HepG2 (cell line): Measurements from ENCODE around the gene PLEKHO1. TPM values are rescaled to one million over a fixed set of nuclear protein-coding genes. Genes with fewer than 3 reads are reported as not detected.

Experiments
- ATAC-seq: fragments of 200-7000 bp; cut with Tn5 transposase; 3 replicates; pipeline ENCODE4 v1.9.1; 2020; ENCODE audit warnings: mild to moderate bottlenecking, moderate library complexity
- BruUV-seq: library from RNA; stranded (reverse); fragments of 400-500 nt; replicated peaks from 2 replicates; lab custom pipeline; 2021; lab: Mats Ljungman, UMichigan
- CTCF ChIA-PET: fragments of 300-600 bp; formaldehyde crosslinking; extraction: SDS; loops from one replicate; lab custom pipeline; 2021; ENCODE audit warnings: low total read pairs, inconsistent platforms, low intra/inter-chr PET ratio; lab: Yijun Ruan, JAX
- POLR2A ChIA-PET: fragments of 350-600 bp; sonication (Branson Sonifier 250); formaldehyde crosslinking; loops from one replicate; lab custom pipeline; 2020; ENCODE audit warnings: antibody characterized with exemption, inconsistent platforms; lab: Yijun Ruan, JAX
- DNase-seq: peaks from one replicate; pipeline ENCODE4 v3.0.0-alpha.2; 2015; ENCODE audit warnings: low spot score
- FAIRE-seq: peaks from 3 replicates; lab custom pipeline; 2011; peaks lifted over from hg19 to GRCh38; lab: Jason Lieb, UNC
- H2AFZ ChIP-seq: one replicate; pipeline ENCODE4 v1.6.1; 2011; ENCODE audit warnings: low read length, inconsistent platforms
- H3K27ac ChIP-seq: fragments of 300-600 bp; 3 replicates; pipeline ENCODE4 v1.8.0; 2011; ENCODE audit warnings: mixed run types, mild to moderate bottlenecking, mixed read lengths, low read length, inconsistent platforms; ENCODE audit not compliant: insufficient read depth; ENCODE audit errors: extremely low read length
- H3K27me3 ChIP-seq, 2 experiments: fragments of 200-600 bp in 1 of 2; 2 replicates in 1 of 2; 3 replicates in 1 of 2; pipeline versions ENCODE4 v1.6.0 to v1.8.0; 2011; ENCODE audit warnings: low read length in 2 of 2, mild to moderate bottlenecking in 2 of 2, moderate library complexity in 2 of 2, inconsistent platforms in 1 of 2; ENCODE audit not compliant: insufficient read depth in 2 of 2, control insufficient read depth in 1 of 2
- H3K36me3 ChIP-seq, 2 experiments: fragments of 200-600 bp in 1 of 2; replicated peaks in 1 of 2; 2 replicates in 1 of 2; 3 replicates in 1 of 2; pipeline versions ENCODE4 v1.5.1 to v1.8.0; 2011; ENCODE audit warnings: low read length in 2 of 2, inconsistent platforms in 1 of 2; ENCODE audit not compliant: insufficient read depth in 2 of 2, control insufficient read depth in 1 of 2
- H3K4me1 ChIP-seq: 2 replicates; pipeline ENCODE4 v1.5.1; 2012; ENCODE audit warnings: low read length, inconsistent platforms; ENCODE audit not compliant: insufficient read depth
- H3K4me2 ChIP-seq: 2 replicates; pipeline ENCODE4 v1.6.0; 2011; ENCODE audit warnings: low read depth, low read length, inconsistent platforms
- H3K4me3 ChIP-seq, 3 experiments: fragments of 200-600 bp in 1 of 3; sonication (generic), shearing (Covaris generic) in 1 of 3; replicated peaks in 1 of 3; 2 replicates each; pipeline ENCODE4 v1.5.1; 2011 to 2016; ENCODE audit warnings: low read length in 3 of 3, inconsistent platforms in 2 of 3, low read depth in 2 of 3, mild to moderate bottlenecking in 2 of 3, control low read depth in 1 of 3, mixed read lengths in 1 of 3; ENCODE audit not compliant: insufficient read depth in 1 of 3
- H3K79me2 ChIP-seq: one replicate; pipeline ENCODE4 v1.6.1; 2011; ENCODE audit warnings: low read length, inconsistent platforms; ENCODE audit not compliant: insufficient read depth
- H3K9ac ChIP-seq: 2 replicates; pipeline ENCODE4 v1.6.0; 2011; ENCODE audit warnings: mild to moderate bottlenecking, low read depth, low read length, inconsistent platforms; ENCODE audit not compliant: insufficient read depth
- H3K9me3 ChIP-seq: 2 replicates; pipeline ENCODE4 v1.5.1; 2012; ENCODE audit warnings: mild to moderate bottlenecking, low read length
- H4K20me1 ChIP-seq: 2 replicates; pipeline ENCODE4 v1.6.0; 2011; ENCODE audit warnings: inconsistent platforms, mild to moderate bottlenecking, low read length, moderate library complexity; ENCODE audit not compliant: insufficient read depth
- AGO1 ChIP-seq: fragments of 200-400 bp; formaldehyde crosslinking; IDR thresholded peaks from 2 replicates; pipeline ENCODE4 v1.6.1; 2017; ENCODE audit warnings: mild to moderate bottlenecking, low read depth, low read length, moderate library complexity; ENCODE audit not compliant: poor library complexity, severe bottlenecking
- ATF2 ChIP-seq: sonication (generic); formaldehyde crosslinking; IDR thresholded peaks from 2 replicates; pipeline ENCODE4 v1.4.0; 2020; ENCODE audit warnings: missing genetic modification reagents
- CENPT ChIP-seq: sonication (generic); formaldehyde crosslinking; IDR thresholded peaks from 2 replicates; pipeline ENCODE4 v1.8.0; 2022; ENCODE audit warnings: low read depth, mild to moderate bottlenecking, moderate library complexity, missing genetic modification reagents
- EP300 ChIP-seq, 3 experiments: sonication (generic) in 1 of 3; formaldehyde crosslinking in 1 of 3; IDR thresholded peaks; 2 replicates each; pipeline versions ENCODE4 v1.5.1 to v1.6.1; 2011 to 2020; ENCODE audit warnings: low read depth in 2 of 3, low read length in 2 of 3, borderline replicate concordance in 1 of 3, improper control_type of control experiment in 1 of 3, mild to moderate bottlenecking in 1 of 3, missing genetic modification reagents in 1 of 3, moderate library complexity in 1 of 3
- ETV5 ChIP-seq: IDR thresholded peaks from 2 replicates; pipeline ENCODE4 v1.6.1; 2018; ENCODE audit warnings: missing biosample characterization, missing genetic modification reagents, inconsistent platforms, borderline replicate concordance
- ISX ChIP-seq: sonication (generic); formaldehyde crosslinking; conservative IDR thresholded peaks from 2 replicates; pipeline ENCODE4 v1.5.0; 2020; ENCODE audit warnings: missing genetic modification reagents
- KMT2B ChIP-seq: IDR thresholded peaks from 2 replicates; pipeline ENCODE4 v1.6.1; 2016; ENCODE audit warnings: missing genetic modification reagents, missing compliant biosample characterization
- NR0B2 ChIP-seq: sonication (generic); formaldehyde crosslinking; IDR thresholded peaks from 2 replicates; pipeline ENCODE4 v1.4.0; 2020; ENCODE audit warnings: mild to moderate bottlenecking, missing genetic modification reagents
- PRDM10 ChIP-seq: sonication (generic); formaldehyde crosslinking; IDR thresholded peaks from 2 replicates; pipeline ENCODE4 v1.4.0; 2020; ENCODE audit warnings: low read depth, missing genetic modification reagents
- SALL2 ChIP-seq: sonication (generic); formaldehyde crosslinking; IDR thresholded peaks from 2 replicates; pipeline ENCODE4 v1.8.1; 2023; ENCODE audit warnings: mild to moderate bottlenecking, missing genetic modification reagents, inconsistent platforms
- SIX4 ChIP-seq: sonication (generic); formaldehyde crosslinking; IDR thresholded peaks from 2 replicates; pipeline ENCODE4 v1.4.0; 2020; ENCODE audit warnings: missing genetic modification reagents
- SP140L ChIP-seq: sonication (generic); formaldehyde crosslinking; IDR thresholded peaks from 2 replicates; pipeline ENCODE4 v1.4.0; 2020; ENCODE audit warnings: missing genetic modification reagents, borderline replicate concordance
- ZMYM4 ChIP-seq: sonication (generic); formaldehyde crosslinking; IDR thresholded peaks from 2 replicates; pipeline ENCODE4 v1.8.1; 2023; ENCODE audit warnings: mild to moderate bottlenecking, missing genetic modification reagents
- ZNF280D ChIP-seq: sonication (generic); formaldehyde crosslinking; IDR thresholded peaks from 2 replicates; pipeline ENCODE4 v1.5.1; 2020; ENCODE audit warnings: mild to moderate bottlenecking, missing genetic modification reagents
- ZNF530 ChIP-seq: sonication (generic); formaldehyde crosslinking; IDR thresholded peaks from 2 replicates; pipeline ENCODE4 v1.5.0; 2020; ENCODE audit warnings: low read depth, mild to moderate bottlenecking, missing genetic modification reagents
- ZNF780A ChIP-seq: sonication (generic); formaldehyde crosslinking; IDR thresholded peaks from 2 replicates; pipeline ENCODE4 v1.8.0; 2022; ENCODE audit warnings: mild to moderate bottlenecking, missing genetic modification reagents, moderate library complexity
- WGBS: methylation state at CpG from one replicate; pipeline ENCODE4 v1.1.6; 2017; ENCODE audit warnings: low lambda C conversion rate; 5-methylcytosine and 5-hydroxymethylcytosine counted together
- in situ Hi-C: cut with HindIII; loops from 2 replicates; pipeline ENCODE4 v1.10.0; 2017; ENCODE audit warnings: low pct_unique_long_range_greater_than_20kb; ENCODE audit not compliant: extremely low pct_ligation_motif_present
- intact Hi-C: fragments of 100-400 bp; cut with micrococcal nuclease; formaldehyde crosslinking; loops from one replicate; pipeline ENCODE4 v1.10.0; 2022; ENCODE audit not compliant: unreplicated experiment
- polyA plus RNA-seq, 8 experiments: library from polyadenylated mRNA; depleted of rRNA in 3 of 8; stranded (reverse) in 7 of 8; unstranded in 1 of 8; fragments of >200 nt; fragmentation: Illumina TruSeq in 4 of 8; extraction: Trizol in 4 of 8; gene quantifications; 2 replicates each; pipeline versions ENCODE4 v1.2.1 to v1.2.3, GENCODE V29; 2011 to 2016; ENCODE audit warnings: low read depth in 4 of 8, missing spikeins in 1 of 8, mixed read lengths in 1 of 8; ENCODE audit not compliant: insufficient read depth in 1 of 8
- total RNA-seq, 5 experiments: library from RNA; depleted of rRNA; stranded (reverse); fragments of >200 nt; fragmentation: Illumina TruSeq; extraction: Trizol; gene quantifications; 2 replicates each; pipeline ENCODE4 v1.2.3, GENCODE V29; 2016; ENCODE audit warnings: low read depth in 1 of 5

The PLEKHO1 gene
- total and polyA plus RNA-seq, 2 of the 13 experiments (the other 11 are each of a cell fraction or from before 2014, with no cell fraction given), result 9.8 to 10.1 TPM

- in situ Hi-C loops, result no loop called here
- intact Hi-C loops, result no loop called here
- Histone ChIP-seq H3K4me1 (no peaks in the 10 kb centered on the region), H3K27ac (no peak overlapping the region), H3K36me3 (no peaks in the 10 kb centered on the region), H4K20me1 (no peaks in the 10 kb centered on the region), H3K4me3 (no peak overlapping the region), H3K4me2 (no peak overlapping the region), H3K9ac (no peak overlapping the region)
- BruUV-seq, result no TSS peak
- 74% methylated on average over 5 of the region's 5 CpGs for WGBS
- POLR2A ChIA-PET, result no interaction called here
- ATAC-seq, result no peak
- TF ChIP-seq AGO1 (no peak), SIX4 (CRISPR knock-in tag) (no peak), CENPT (CRISPR knock-in tag) (no peak), SP140L (CRISPR knock-in tag) (no peak), KMT2B (CRISPR knock-in tag) (no peak), ZNF780A (CRISPR knock-in tag) (no peak), ZMYM4 (no peak), PRDM10 (CRISPR knock-in tag) (no peak), ETV5 (no peak), ATF2 (CRISPR knock-in tag) (no peak), ISX (CRISPR knock-in tag) (no peak), ZNF280D (CRISPR knock-in tag) (no peak), SALL2 (no peak), EP300 (IDR thresholded peaks at IDR 0.05; ENCODE audit: low read depth in 2 of 2, low read length in 2 of 2) (no peak), EP300 (CRISPR knock-in tag; IDR thresholded peaks at IDR 0.05; ENCODE audit: borderline replicate concordance) (no peak), ZNF530 (no peak), NR0B2 (CRISPR knock-in tag) (no peak)
- TF ChIP-seq, all 625 proteins: peak for 0
- H3K79me2 ChIP-seq, result no peaks in the 10 kb centered on the region
- CTCF ChIA-PET, result no interaction called here
- H2AFZ ChIP-seq, result no peak overlapping the region
- H3K27me3 ChIP-seq, result no peaks in the 10 kb centered on the region
- no peak for DNase-seq
- FAIRE-seq, result no peak
- H3K9me3 ChIP-seq, result peaks cover 7% of the 10 kb centered on the region
Measured at GRCh38 chr1:150111670-150112069, 38.0 kb upstream of the PLEKHO1 start.
